Stomach (tissue), 9 donors: Measurements from ENCODE around the gene SMYD3. TPM values are rescaled to one million over a fixed set of nuclear protein-coding genes. Genes with fewer than 3 reads are reported as not detected.

Experiments used
- DNase-seq, 2 donors: peaks; one replicate each; pipeline versions ENCODE4 v3.0.0 to v3.0.0-alpha.2; 2013 to 2019
- H3K27ac ChIP-seq, 5 donors: fragments of 200-600 bp in 4 of 5; sonication (generic) in 4 of 5; one replicate each; pipeline ENCODE4 v1.5.1; 2013 to 2019; ENCODE audit warnings: mild to moderate bottlenecking in 1 of 5, moderate library complexity in 1 of 5
- H3K27me3 ChIP-seq, 3 donors: fragments of 200-600 bp; sonication (generic); one replicate each; pipeline ENCODE4 v1.5.1; 2017 to 2019; ENCODE audit warnings: mixed run types in 1 of 3
- H3K36me3 ChIP-seq, 4 donors: fragments of 200-600 bp; sonication (generic); 1 replicate in 3 of 4; 2 replicates in 1 of 4; pipeline ENCODE4 v1.5.1; 2016 to 2019
- H3K4me1 ChIP-seq, 4 donors: fragments of 200-600 bp; sonication (generic); one replicate each; pipeline ENCODE4 v1.5.1; 2016 to 2019
- H3K4me3 ChIP-seq, 4 donors: fragments of 200-600 bp; sonication (generic) in 3 of 4; one replicate each; pipeline ENCODE4 v1.5.1; 2016 to 2019; ENCODE audit warnings: mild to moderate bottlenecking in 1 of 4
- H3K9me3 ChIP-seq, 4 donors: fragments of 200-600 bp; sonication (generic); one replicate each; pipeline ENCODE4 v1.5.1; 2016 to 2019
- CTCF ChIP-seq, 7 experiments: fragments of 450-650 bp in 4 of 7; fragments of 200-600 bp in 3 of 7; sonication (generic) in 3 of 7; IDR thresholded peaks; one replicate each; pipeline ENCODE4 v1.5.1; 2016 to 2019; ENCODE audit warnings: antibody characterized with exemption in 7 of 7, control low read depth in 2 of 7, mild to moderate bottlenecking in 1 of 7
- EP300 ChIP-seq: sonication (generic); formaldehyde crosslinking; IDR thresholded peaks from one replicate; pipeline ENCODE4 v1.6.1; 2017; ENCODE audit warnings: antibody characterized with exemption
- POLR2A ChIP-seq, 4 donors: fragments of 450-650 bp; IDR thresholded peaks; one replicate each; pipeline ENCODE4 v1.6.1; 2016; ENCODE audit warnings: antibody characterized with exemption in 4 of 4, control low read depth in 2 of 4, mild to moderate bottlenecking in 1 of 4, moderate library complexity in 1 of 4
- POLR2AphosphoS5 ChIP-seq, 3 donors: sonication (generic); formaldehyde crosslinking; IDR thresholded peaks; one replicate each; pipeline ENCODE4 v1.6.1; 2016; ENCODE audit warnings: antibody characterized with exemption in 3 of 3
- WGBS, 5 donors: extraction: QIAGEN DNeasy Blood & Tissue Kit in 3 of 5; methylation state at CpG; one replicate each; pipeline versions ENCODE4 v1.1.5 to v1.1.7; 2013 to 2018; 5-methylcytosine and 5-hydroxymethylcytosine counted together
- intact Hi-C: fragments of 100-400 bp; cut with DNase I; formaldehyde crosslinking; loops from one replicate; pipeline ENCODE4 v1.15.1; 2023; ENCODE audit warnings: low total_unique reads
- polyA plus RNA-seq, 3 donors: library from polyadenylated mRNA; stranded (reverse); fragments of 200-250 nt; gene quantifications; one replicate each; pipeline ENCODE4 v1.2.3, GENCODE V29; 2013
- total RNA-seq, 5 donors: library from RNA; depleted of rRNA; stranded (reverse); fragments of >200 nt; gene quantifications; one replicate each; pipeline versions ENCODE4 v1.1.0 to v1.2.3, GENCODE V29; 2014 to 2016
- donor health status: healthy with polysubstance abuse.
- donor health status: Bipolar disorder and iron deficiency.
- donor health status: healthy.

The SMYD3 gene
- total and polyA plus RNA-seq, 8 donors, result 6.4 to 196 (median 27.8) TPM

GRCh38 chr1:246203180-246203579, 303.9 kb downstream of the SMYD3 start:
- no peak for DNase-seq
- H3K4me1 ChIP-seq, result no peaks in the 10 kb centered on the region
- H3K36me3 ChIP-seq, result no peaks in the 10 kb centered on the region
- no peaks in the 10 kb centered on the region for H3K27me3 ChIP-seq
- no peak overlapping the region for H3K4me3 ChIP-seq
- TF ChIP-seq POLR2A (IDR thresholded peaks at IDR 0.05) (no peak), POLR2AphosphoS5 (IDR thresholded peaks at IDR 0.05) (no peak), CTCF (IDR thresholded peaks at IDR 0.05) (no peak), EP300 (no peak)
- 97 to 99% (median 98%) methylated on average over 6 of the region's 6 CpGs for WGBS, 5 donors
- intact Hi-C loops, result no loop called here
- no peaks in the 10 kb centered on the region for H3K9me3 ChIP-seq
- no peak overlapping the region for H3K27ac ChIP-seq

- Histone ChIP-seq H3K27ac (no peak overlapping the region), H3K9me3 (no peaks in the 10 kb centered on the region), H3K27me3 (no peaks in the 10 kb centered on the region), H3K36me3 (no peaks in the 10 kb centered on the region), H3K4me1 (no peaks in the 10 kb centered on the region), H3K4me3 (no peak overlapping the region)
- TF ChIP-seq POLR2AphosphoS5 (IDR thresholded peaks at IDR 0.05) (no peak), EP300 (no peak)
- intact Hi-C loops, result no loop called here
- WGBS, 5 donors, result 87 to 92% (median 90%) methylated on average over 4 of the region's 4 CpGs
- no peak for DNase-seq
Observed at GRCh38 chr1:246200738-246201137, 306.3 kb downstream of the SMYD3 start.

- WGBS, 5 donors, result 71 to 76% (median 73%) methylated on average over 15 of the region's 15 CpGs
- Histone ChIP-seq H3K9me3 (no peaks in the 10 kb centered on the region), H3K4me1 (no peaks in the 10 kb centered on the region), H3K36me3 (no peaks in the 10 kb centered on the region), H3K27ac (no peak overlapping the region), H3K27me3 (no peaks in the 10 kb centered on the region), H3K4me3 (no peak overlapping the region)
- no peak for DNase-seq
- no peak for TF ChIP-seq POLR2AphosphoS5 (IDR thresholded peaks at IDR 0.05)
- no peak for TF ChIP-seq EP300
- no peak for TF ChIP-seq POLR2A (IDR thresholded peaks at IDR 0.05)
- no peak for TF ChIP-seq CTCF (IDR thresholded peaks at IDR 0.05)
- intact Hi-C loops, result no loop called here
Observed at GRCh38 chr1:246200225-246200624, 306.9 kb downstream of the SMYD3 start.

- intact Hi-C loops, result no loop called here
- no peak for DNase-seq
- WGBS, 5 donors, result 61 to 81% (median 75%) methylated on average over 4 of the region's 4 CpGs
Observed at GRCh38 chr1:246199086-246199645, 307.9 kb downstream of the SMYD3 start.

More at GRCh38 chr1:246199086-246199645, 307.9 kb downstream of the SMYD3 start:
- no peaks in the 10 kb centered on the region for H3K4me1 ChIP-seq
- H3K9me3 ChIP-seq, result no peaks in the 10 kb centered on the region
- no peak overlapping the region for H3K4me3 ChIP-seq
- H3K27ac ChIP-seq, result no peak overlapping the region
- no peak for TF ChIP-seq EP300
- TF ChIP-seq CTCF (IDR thresholded peaks at IDR 0.05), result no peak
- TF ChIP-seq POLR2AphosphoS5 (IDR thresholded peaks at IDR 0.05), result no peak
- no peak for TF ChIP-seq POLR2A (IDR thresholded peaks at IDR 0.05)
- no peaks in the 10 kb centered on the region for H3K36me3 ChIP-seq
- H3K27me3 ChIP-seq, result no peaks in the 10 kb centered on the region
